ENCODE data around the gene FMNL2. TPM values are rescaled to one million over a fixed set of nuclear protein-coding genes. Genes with fewer than 3 reads are reported as not detected.

FMNL2 gene
- total RNA-seq, 1 experiment from 2014 or later = 38.2 TPM

DNA sequence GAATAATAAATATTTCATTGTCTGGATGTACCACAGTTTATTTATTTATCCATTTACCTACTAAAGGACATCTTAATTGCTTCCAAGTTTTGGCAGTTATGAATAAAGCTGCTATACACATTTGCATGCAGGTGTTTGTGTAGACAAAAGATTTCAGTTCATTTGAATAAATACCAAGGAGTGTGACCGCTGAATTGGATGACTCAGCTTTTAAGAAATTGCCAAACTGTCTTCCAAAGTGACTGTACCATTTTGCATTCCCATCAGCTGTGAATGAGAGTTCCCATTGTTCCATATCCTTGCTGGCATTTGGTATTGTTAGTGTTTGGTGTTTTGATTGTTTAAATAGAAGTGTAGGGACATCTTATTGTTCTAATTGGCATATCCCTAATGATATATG is 36.2 kb upstream of the FMNL2 start:
- no peaks in the 10 kb centered on the region for H3K36me3 Mint-ChIP-seq (ENCODE audit: insufficient read depth, unreplicated experiment)
- ChIA-PET POLR2A (no interaction called here), CTCF (no interaction called here)
- Histone ChIP-seq H3K27me3 (replicated peaks; ENCODE audit: control insufficient read depth, insufficient read depth, low read length) (no peaks in the 10 kb centered on the region), H3K9me3 (peaks cover 7% of the 10 kb centered on the region; the same call in 1 of the 2 replicates), H3K36me3 (ENCODE audit: control insufficient read depth, insufficient read depth, low read length) (no peaks in the 10 kb centered on the region), H3K4me1 (no peaks in the 10 kb centered on the region), H3K4me3 (ENCODE audit: low read depth, low read length) (no peak overlapping the region)
- no peak overlapping the region for H3K27ac Mint-ChIP-seq (ENCODE audit: unreplicated experiment)
- H3K9me3 Mint-ChIP-seq (ENCODE audit: unreplicated experiment) = no peaks in the 10 kb centered on the region
- DNase-seq = no peak
- intact Hi-C loops (cut with micrococcal nuclease; ENCODE audit: unreplicated experiment) = no loop called here
- TF ChIP-seq, protein P1, sequence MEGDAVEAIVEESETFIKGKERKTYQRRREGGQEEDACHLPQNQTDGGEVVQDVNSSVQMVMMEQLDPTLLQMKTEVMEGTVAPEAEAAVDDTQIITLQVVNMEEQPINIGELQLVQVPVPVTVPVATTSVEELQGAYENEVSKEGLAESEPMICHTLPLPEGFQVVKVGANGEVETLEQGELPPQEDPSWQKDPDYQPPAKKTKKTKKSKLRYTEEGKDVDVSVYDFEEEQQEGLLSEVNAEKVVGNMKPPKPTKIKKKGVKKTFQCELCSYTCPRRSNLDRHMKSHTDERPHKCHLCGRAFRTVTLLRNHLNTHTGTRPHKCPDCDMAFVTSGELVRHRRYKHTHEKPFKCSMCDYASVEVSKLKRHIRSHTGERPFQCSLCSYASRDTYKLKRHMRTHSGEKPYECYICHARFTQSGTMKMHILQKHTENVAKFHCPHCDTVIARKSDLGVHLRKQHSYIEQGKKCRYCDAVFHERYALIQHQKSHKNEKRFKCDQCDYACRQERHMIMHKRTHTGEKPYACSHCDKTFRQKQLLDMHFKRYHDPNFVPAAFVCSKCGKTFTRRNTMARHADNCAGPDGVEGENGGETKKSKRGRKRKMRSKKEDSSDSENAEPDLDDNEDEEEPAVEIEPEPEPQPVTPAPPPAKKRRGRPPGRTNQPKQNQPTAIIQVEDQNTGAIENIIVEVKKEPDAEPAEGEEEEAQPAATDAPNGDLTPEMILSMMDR (IDR thresholded peaks at IDR 0.05; ENCODE audit: insufficient read depth in 1 of 2, low read depth in 1 of 2, low read length in 1 of 2, severe bottlenecking in 1 of 2, unreplicated experiment in 1 of 2) = no peak
- no TSS peak for BruUV-seq (replicated peaks)
- H3K4me1 Mint-ChIP-seq (ENCODE audit: low read depth, unreplicated experiment) = no peaks in the 10 kb centered on the region
- no peaks in the 10 kb centered on the region for H3K27me3 Mint-ChIP-seq (ENCODE audit: insufficient read depth, unreplicated experiment)
- H3K4me3 Mint-ChIP-seq (ENCODE audit: unreplicated experiment) = no peak overlapping the region

DNA sequence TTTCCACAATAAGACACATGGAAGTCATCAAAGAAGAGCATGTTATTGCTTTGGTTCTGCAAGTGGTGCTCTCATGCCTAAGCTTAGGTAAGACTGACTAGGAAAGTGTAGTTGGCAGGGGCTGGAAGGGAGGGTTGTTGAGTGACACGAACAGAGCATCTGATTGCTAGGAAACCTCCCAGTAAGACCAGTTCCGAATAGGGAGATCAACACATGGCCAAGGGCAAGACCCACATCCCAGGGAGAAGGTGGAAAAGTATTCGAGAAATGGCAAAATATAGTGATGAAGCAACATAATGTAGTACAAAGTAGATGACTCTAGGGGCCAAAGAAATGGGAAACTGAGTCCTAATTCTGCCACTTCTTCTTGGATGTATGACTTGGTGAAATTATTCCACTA is 33.8 kb upstream of the FMNL2 start:
- no peak overlapping the region for H3K27ac Mint-ChIP-seq (ENCODE audit: unreplicated experiment)
- intact Hi-C loops (cut with micrococcal nuclease; ENCODE audit: unreplicated experiment) = no loop called here
- H3K27me3 Mint-ChIP-seq (ENCODE audit: insufficient read depth, unreplicated experiment) = no peaks in the 10 kb centered on the region
- no peaks in the 10 kb centered on the region for H3K4me1 Mint-ChIP-seq (ENCODE audit: low read depth, unreplicated experiment)
- peaks cover 7% of the 10 kb centered on the region; the same call in 1 of the 2 replicates for H3K9me3 ChIP-seq
- CTCF ChIA-PET = no interaction called here
- TF ChIP-seq, protein P1 (IDR thresholded peaks at IDR 0.05; ENCODE audit: insufficient read depth in 1 of 2, low read depth in 1 of 2, low read length in 1 of 2, severe bottlenecking in 1 of 2, unreplicated experiment in 1 of 2) = no peak
- no peak for DNase-seq
- H3K9me3 Mint-ChIP-seq (ENCODE audit: unreplicated experiment) = no peaks in the 10 kb centered on the region
- H3K4me1 ChIP-seq = no peaks in the 10 kb centered on the region
- no peaks in the 10 kb centered on the region for H3K36me3 Mint-ChIP-seq (ENCODE audit: insufficient read depth, unreplicated experiment)
- POLR2A ChIA-PET = no interaction called here
- no TSS peak for BruUV-seq (replicated peaks)
- no peaks in the 10 kb centered on the region for H3K27me3 ChIP-seq (replicated peaks; ENCODE audit: control insufficient read depth, insufficient read depth, low read length)
- H3K36me3 ChIP-seq (ENCODE audit: control insufficient read depth, insufficient read depth, low read length) = no peaks in the 10 kb centered on the region
- no peak overlapping the region for H3K4me3 ChIP-seq (ENCODE audit: low read depth, low read length)
- H3K4me3 Mint-ChIP-seq (ENCODE audit: unreplicated experiment) = no peak overlapping the region

DNA sequence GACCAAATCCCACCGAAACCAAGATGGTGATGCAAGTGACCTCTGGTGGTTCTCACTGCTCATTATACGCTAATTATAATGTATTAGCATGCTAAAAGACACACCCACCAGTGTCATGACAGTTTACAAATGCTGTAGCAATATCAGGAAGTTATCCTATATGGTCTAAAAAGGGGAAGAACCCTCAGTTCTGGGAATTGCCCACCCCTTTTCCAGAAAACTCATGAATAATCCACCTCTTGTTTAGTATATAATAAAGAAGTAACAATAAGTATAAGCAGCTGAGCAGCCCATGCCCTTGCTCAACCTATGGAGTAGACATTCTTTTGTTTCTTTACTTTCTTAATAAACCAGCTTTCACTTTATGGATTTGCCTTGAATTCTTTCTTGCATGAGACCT is 31.0 kb upstream of the FMNL2 start:
- Mint-ChIP-seq H3K4me3 (ENCODE audit: unreplicated experiment) (no peak overlapping the region), H3K4me1 (ENCODE audit: low read depth, unreplicated experiment) (no peaks in the 10 kb centered on the region), H3K27ac (ENCODE audit: unreplicated experiment) (no peak overlapping the region), H3K36me3 (ENCODE audit: insufficient read depth, unreplicated experiment) (no peaks in the 10 kb centered on the region), H3K27me3 (ENCODE audit: insufficient read depth, unreplicated experiment) (no peaks in the 10 kb centered on the region), H3K9me3 (ENCODE audit: unreplicated experiment) (no peaks in the 10 kb centered on the region)
- intact Hi-C loops (cut with micrococcal nuclease; ENCODE audit: unreplicated experiment) = no loop called here
- H3K4me3 ChIP-seq (ENCODE audit: low read depth, low read length) = no peak overlapping the region
- DNase-seq = no peak
- H3K9me3 ChIP-seq = peaks cover 7% of the 10 kb centered on the region; the same call in 1 of the 2 replicates
- BruUV-seq (replicated peaks) = no TSS peak
- H3K36me3 ChIP-seq (ENCODE audit: control insufficient read depth, insufficient read depth, low read length) = no peaks in the 10 kb centered on the region
- no peaks in the 10 kb centered on the region for H3K27me3 ChIP-seq (replicated peaks; ENCODE audit: control insufficient read depth, insufficient read depth, low read length)
- ChIA-PET POLR2A (no interaction called here), CTCF (no interaction called here)
- TF ChIP-seq, protein P1 (IDR thresholded peaks at IDR 0.05; ENCODE audit: insufficient read depth in 1 of 2, low read depth in 1 of 2, low read length in 1 of 2, severe bottlenecking in 1 of 2, unreplicated experiment in 1 of 2) = no peak
- H3K4me1 ChIP-seq = no peaks in the 10 kb centered on the region
